Measurements from ENCODE around the gene GALNT1.

Gene GALNT1

DNA sequence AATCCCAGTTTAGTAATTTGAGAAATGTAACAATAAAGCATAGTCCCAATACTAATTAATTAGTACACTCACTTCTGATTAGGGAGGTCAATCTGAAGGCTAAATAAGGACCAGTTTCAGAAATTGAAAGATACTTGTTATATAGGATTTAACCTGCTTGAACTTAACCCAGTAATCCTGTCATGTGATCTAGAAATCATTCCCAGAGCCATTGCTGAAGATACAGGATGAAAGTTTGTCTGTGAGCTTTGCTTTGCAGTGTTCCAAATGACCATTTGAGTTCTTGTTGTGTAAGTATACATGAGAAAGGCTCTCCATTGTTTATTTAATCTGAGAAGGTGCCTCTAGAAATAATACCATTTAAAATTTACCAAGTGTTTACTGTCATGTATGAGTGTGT is 52.2 kb downstream of the GALNT1 start:
- TF ChIP-seq, protein P1, sequence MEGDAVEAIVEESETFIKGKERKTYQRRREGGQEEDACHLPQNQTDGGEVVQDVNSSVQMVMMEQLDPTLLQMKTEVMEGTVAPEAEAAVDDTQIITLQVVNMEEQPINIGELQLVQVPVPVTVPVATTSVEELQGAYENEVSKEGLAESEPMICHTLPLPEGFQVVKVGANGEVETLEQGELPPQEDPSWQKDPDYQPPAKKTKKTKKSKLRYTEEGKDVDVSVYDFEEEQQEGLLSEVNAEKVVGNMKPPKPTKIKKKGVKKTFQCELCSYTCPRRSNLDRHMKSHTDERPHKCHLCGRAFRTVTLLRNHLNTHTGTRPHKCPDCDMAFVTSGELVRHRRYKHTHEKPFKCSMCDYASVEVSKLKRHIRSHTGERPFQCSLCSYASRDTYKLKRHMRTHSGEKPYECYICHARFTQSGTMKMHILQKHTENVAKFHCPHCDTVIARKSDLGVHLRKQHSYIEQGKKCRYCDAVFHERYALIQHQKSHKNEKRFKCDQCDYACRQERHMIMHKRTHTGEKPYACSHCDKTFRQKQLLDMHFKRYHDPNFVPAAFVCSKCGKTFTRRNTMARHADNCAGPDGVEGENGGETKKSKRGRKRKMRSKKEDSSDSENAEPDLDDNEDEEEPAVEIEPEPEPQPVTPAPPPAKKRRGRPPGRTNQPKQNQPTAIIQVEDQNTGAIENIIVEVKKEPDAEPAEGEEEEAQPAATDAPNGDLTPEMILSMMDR (IDR thresholded peaks at IDR 0.05; ENCODE audit: insufficient read depth, low read length, poor library complexity, severe bottlenecking) = no peak
- TF ChIP-seq EZH2phosphoT487 (conservative IDR thresholded peaks at IDR 0.05; ENCODE audit: low read length) = no peak
- H3K27me3 ChIP-seq (ENCODE audit: low read length) = no peaks in the 10 kb centered on the region
- no peak overlapping the region for H3K4me2 ChIP-seq (ENCODE audit: low read depth, low read length, poor library complexity, severe bottlenecking)
- H3K79me2 ChIP-seq (ENCODE audit: insufficient read depth, low read length) = no peaks in the 10 kb centered on the region
- H3K9me2 ChIP-seq (replicated peaks; ENCODE audit: insufficient read depth, low read length) = no peaks in the 10 kb centered on the region
- no peak overlapping the region for H3K4me3 ChIP-seq (ENCODE audit: insufficient read depth, low read length, poor library complexity, severe bottlenecking)
- H3K27ac ChIP-seq (ENCODE audit: low read depth, low read length) = no peak overlapping the region
- 0 out of 2 replicates have a peak, but pooled peaks cover 6% of the 10 kb centered on the region for H3K9me3 ChIP-seq (ENCODE audit: insufficient read depth, low read length)
- H3K36me3 ChIP-seq (ENCODE audit: low read length) = no peaks in the 10 kb centered on the region
- H3F3A ChIP-seq (ENCODE audit: insufficient read depth) = no peaks in the 10 kb centered on the region
- no peaks in the 10 kb centered on the region for H4K20me1 ChIP-seq (ENCODE audit: low read depth, low read length)
- no peak overlapping the region for H2AFZ ChIP-seq (ENCODE audit: low read depth, low read length, severe bottlenecking)
- no peak overlapping the region for H3K9ac ChIP-seq (ENCODE audit: low read length)

DNA sequence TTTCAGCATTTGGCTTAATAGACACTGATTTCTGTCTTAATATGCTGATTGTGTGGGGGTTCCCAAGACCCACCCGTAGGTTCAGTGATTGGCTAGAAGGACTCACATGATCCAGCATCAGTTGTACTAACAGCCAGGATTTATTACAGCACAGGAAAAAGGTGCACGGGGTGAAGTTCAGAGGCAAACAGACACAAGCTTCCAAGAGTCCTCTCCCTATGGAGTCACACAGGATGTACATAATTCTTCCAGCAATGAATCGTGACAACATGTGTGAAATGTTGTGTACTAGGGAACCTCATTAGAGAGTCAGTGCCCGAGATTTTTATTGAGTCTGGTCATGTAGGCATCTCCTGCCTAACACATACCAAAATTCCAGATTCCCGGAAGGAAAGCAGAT is 52.8 kb downstream of the GALNT1 start:
- Histone ChIP-seq H3F3A (ENCODE audit: insufficient read depth) (no peaks in the 10 kb centered on the region), H3K4me2 (ENCODE audit: low read depth, low read length, poor library complexity, severe bottlenecking) (no peak overlapping the region), H3K9me2 (replicated peaks; ENCODE audit: insufficient read depth, low read length) (no peaks in the 10 kb centered on the region), H3K79me2 (ENCODE audit: insufficient read depth, low read length) (no peaks in the 10 kb centered on the region), H3K27me3 (ENCODE audit: low read length) (no peaks in the 10 kb centered on the region), H3K9ac (ENCODE audit: low read length) (no peak overlapping the region), H3K9me3 (ENCODE audit: insufficient read depth, low read length) (0 out of 2 replicates have a peak, but pooled peaks cover 6% of the 10 kb centered on the region), H3K27ac (ENCODE audit: low read depth, low read length) (no peak overlapping the region), H3K4me3 (ENCODE audit: insufficient read depth, low read length, poor library complexity, severe bottlenecking) (no peak overlapping the region), H3K36me3 (ENCODE audit: low read length) (no peaks in the 10 kb centered on the region), H2AFZ (ENCODE audit: low read depth, low read length, severe bottlenecking) (no peak overlapping the region), H4K20me1 (ENCODE audit: low read depth, low read length) (no peaks in the 10 kb centered on the region)
- TF ChIP-seq EZH2phosphoT487 (conservative IDR thresholded peaks at IDR 0.05; ENCODE audit: low read length) = no peak
- TF ChIP-seq, protein P1 (IDR thresholded peaks at IDR 0.05; ENCODE audit: insufficient read depth, low read length, poor library complexity, severe bottlenecking) = no peak

DNA sequence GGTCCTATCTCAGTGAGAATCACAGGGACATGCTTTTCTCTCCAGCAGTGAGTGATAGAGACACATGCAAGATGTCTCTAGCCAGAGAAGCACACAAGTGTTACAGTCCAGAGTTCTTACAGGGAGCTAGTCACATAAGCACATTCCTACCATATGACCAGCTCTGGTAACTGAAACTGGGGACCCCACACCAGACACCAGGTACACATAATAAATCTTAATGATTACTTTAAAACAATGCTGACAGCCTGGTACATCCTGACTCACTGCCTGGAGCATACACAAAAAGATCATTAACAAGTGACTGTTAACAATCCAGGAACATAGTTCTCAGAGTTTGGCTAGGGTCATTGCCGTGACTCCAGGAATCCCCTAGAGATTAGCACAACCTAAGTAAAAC is 53.6 kb downstream of the GALNT1 start:
- TF ChIP-seq, protein P1 (IDR thresholded peaks at IDR 0.05; ENCODE audit: insufficient read depth, low read length, poor library complexity, severe bottlenecking) = no peak
- TF ChIP-seq EZH2phosphoT487 (conservative IDR thresholded peaks at IDR 0.05; ENCODE audit: low read length) = no peak
- Histone ChIP-seq H2AFZ (ENCODE audit: low read depth, low read length, severe bottlenecking) (no peak overlapping the region), H3K9ac (ENCODE audit: low read length) (no peak overlapping the region), H3K27ac (ENCODE audit: low read depth, low read length) (no peak overlapping the region), H3K9me2 (replicated peaks; ENCODE audit: insufficient read depth, low read length) (no peaks in the 10 kb centered on the region), H3K36me3 (ENCODE audit: low read length) (no peaks in the 10 kb centered on the region), H3F3A (ENCODE audit: insufficient read depth) (no peaks in the 10 kb centered on the region), H4K20me1 (ENCODE audit: low read depth, low read length) (no peaks in the 10 kb centered on the region), H3K4me2 (ENCODE audit: low read depth, low read length, poor library complexity, severe bottlenecking) (no peak overlapping the region), H3K27me3 (ENCODE audit: low read length) (no peaks in the 10 kb centered on the region), H3K79me2 (ENCODE audit: insufficient read depth, low read length) (no peaks in the 10 kb centered on the region), H3K9me3 (ENCODE audit: insufficient read depth, low read length) (0 out of 2 replicates have a peak, but pooled peaks cover 6% of the 10 kb centered on the region), H3K4me3 (ENCODE audit: insufficient read depth, low read length, poor library complexity, severe bottlenecking) (no peak overlapping the region)

Measured in SU-DHL-6 (cell line).